Central memory CD8-positive, alpha-beta T cell (primary cell): ENCODE results near the gene DEFB121.
"Not testable (repeated sequence)": the region's sequence is repeated elsewhere in the genome, so short reads cannot be mapped to it uniquely, and the experiment has no call there.

Experiments used
- ATAC-seq: fragments of 150-1000 bp; cut with Tn5 transposase; replicated peaks from 2 replicates; pipeline ENCODE4 v1.10.0; 2022; ENCODE audit warnings: mild to moderate bottlenecking, moderate FRiP score, moderate number of reproducible peaks; ENCODE audit not compliant: poor library complexity, severe bottlenecking; ENCODE audit errors: extremely low read depth
- DNase-seq, 2 donors: peaks; one replicate each; pipeline ENCODE4 v3.0.0; 2021; ENCODE audit warnings: low spot score in 2 of 2
- H3K27ac Mint-ChIP-seq: one replicate; pipeline ENCODE4 v1.8.0; 2022; ENCODE audit warnings: low read depth, mild to moderate bottlenecking, moderate library complexity, mixed read lengths
- H3K27me3 Mint-ChIP-seq: one replicate; pipeline ENCODE4 v1.8.0; 2022; ENCODE audit warnings: mixed read lengths
- H3K36me3 Mint-ChIP-seq: one replicate; pipeline ENCODE4 v1.8.0; 2022; ENCODE audit warnings: mild to moderate bottlenecking, moderate library complexity, mixed read lengths; ENCODE audit not compliant: insufficient read depth
- H3K4me1 Mint-ChIP-seq: one replicate; pipeline ENCODE4 v1.8.0; 2022; ENCODE audit warnings: mixed read lengths
- H3K4me3 Mint-ChIP-seq: one replicate; pipeline ENCODE4 v1.8.0; 2022; ENCODE audit warnings: mild to moderate bottlenecking, moderate library complexity, mixed read lengths
- H3K9me3 Mint-ChIP-seq: one replicate; pipeline ENCODE4 v1.8.0; 2022; ENCODE audit warnings: mixed read lengths

The DEFB121 gene, protein sequence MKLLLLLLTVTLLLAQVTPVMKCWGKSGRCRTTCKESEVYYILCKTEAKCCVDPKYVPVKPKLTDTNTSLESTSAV

DNA sequence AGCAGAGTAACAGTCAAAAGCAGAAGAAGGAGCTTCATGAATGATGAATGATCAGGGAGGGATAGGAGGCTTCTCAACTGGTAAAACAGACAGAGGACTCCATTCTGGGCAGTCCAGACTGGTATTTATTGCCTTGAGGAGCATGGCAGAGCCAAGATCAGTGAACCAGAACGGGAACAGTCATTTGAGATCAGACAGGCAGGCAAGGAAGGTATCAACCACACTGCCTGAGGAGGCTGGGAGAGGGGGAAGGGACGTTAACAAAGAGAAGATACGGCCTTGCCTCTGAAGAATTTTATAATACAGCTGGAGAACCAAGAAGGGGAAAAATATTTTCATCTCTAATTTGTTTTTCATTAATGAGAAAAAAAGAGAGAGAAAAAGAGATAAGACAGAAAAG lies at the start of gene DEFB121:
Gene DEFB121, minus strand, starts transcription at position 101 of the 400 bp plus-strand sequence. Its CDS starts 63 bp downstream, at position 38.
- Mint-ChIP-seq H3K27me3 (peaks cover 15% of the 10 kb centered on the region), H3K9me3 (no peaks in the 10 kb centered on the region), H3K4me3 (no peak within 1 kb of the TSS), H3K27ac (no peak within 1 kb of the TSS), H3K4me1 (no peaks in the 10 kb centered on the region), H3K36me3 (no peaks in the 10 kb centered on the region)
- no peak for DNase-seq
- ATAC-seq = no peak

DNA sequence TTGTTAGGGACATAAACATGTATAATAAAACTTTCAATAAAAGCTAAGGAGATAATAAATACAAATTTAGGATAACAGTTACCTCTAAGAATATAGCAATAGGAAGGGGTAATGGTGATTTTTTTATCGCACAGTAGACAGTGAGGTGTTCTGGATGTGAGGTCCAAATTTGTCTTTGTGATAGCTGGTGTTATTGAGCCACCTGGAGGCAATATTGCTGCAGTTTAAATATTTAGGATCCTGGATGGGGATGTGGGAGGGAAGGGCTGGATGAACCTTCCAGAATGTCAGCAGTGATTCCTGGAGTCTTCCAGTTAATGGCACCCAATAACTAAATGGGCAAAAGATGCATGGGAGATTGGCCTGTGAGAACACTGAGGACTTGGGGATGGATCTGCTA lies 48.3 kb upstream of the DEFB121 start:
- no peak for ATAC-seq
- Mint-ChIP-seq H3K9me3 (no peaks in the 10 kb centered on the region), H3K4me3 (no peak overlapping the region), H3K27me3 (peaks cover 44% of the 10 kb centered on the region), H3K4me1 (no peaks in the 10 kb centered on the region), H3K36me3 (no peaks in the 10 kb centered on the region), H3K27ac (no peak overlapping the region)
- DNase-seq = no peak

DNA sequence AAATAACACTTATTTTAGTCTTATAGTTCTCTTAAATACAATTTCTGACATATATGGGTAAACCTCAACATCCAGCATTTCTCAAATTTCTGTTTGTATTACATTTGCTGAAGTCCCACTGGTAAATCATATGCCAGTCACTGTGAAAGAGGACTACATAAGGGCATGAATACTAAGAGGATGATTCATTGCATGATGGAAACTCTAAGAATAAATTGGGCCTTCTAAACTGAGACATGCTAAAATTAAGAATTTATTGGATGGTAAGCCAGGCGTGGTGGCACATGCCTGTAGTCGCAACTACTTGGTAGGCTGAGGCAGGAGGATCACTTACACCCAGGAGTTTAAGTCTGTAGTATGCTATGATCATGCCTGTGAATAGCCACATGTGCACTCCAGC lies 46.6 kb upstream of the DEFB121 start:
- no peak for ATAC-seq
- Mint-ChIP-seq H3K9me3 (no peaks in the 10 kb centered on the region), H3K27me3 (peaks cover 38% of the 10 kb centered on the region), H3K4me3 (no peak overlapping the region), H3K36me3 (peaks cover 1% of the 10 kb centered on the region), H3K27ac (no peak overlapping the region), H3K4me1 (no peaks in the 10 kb centered on the region)
- no peak for DNase-seq

DNA sequence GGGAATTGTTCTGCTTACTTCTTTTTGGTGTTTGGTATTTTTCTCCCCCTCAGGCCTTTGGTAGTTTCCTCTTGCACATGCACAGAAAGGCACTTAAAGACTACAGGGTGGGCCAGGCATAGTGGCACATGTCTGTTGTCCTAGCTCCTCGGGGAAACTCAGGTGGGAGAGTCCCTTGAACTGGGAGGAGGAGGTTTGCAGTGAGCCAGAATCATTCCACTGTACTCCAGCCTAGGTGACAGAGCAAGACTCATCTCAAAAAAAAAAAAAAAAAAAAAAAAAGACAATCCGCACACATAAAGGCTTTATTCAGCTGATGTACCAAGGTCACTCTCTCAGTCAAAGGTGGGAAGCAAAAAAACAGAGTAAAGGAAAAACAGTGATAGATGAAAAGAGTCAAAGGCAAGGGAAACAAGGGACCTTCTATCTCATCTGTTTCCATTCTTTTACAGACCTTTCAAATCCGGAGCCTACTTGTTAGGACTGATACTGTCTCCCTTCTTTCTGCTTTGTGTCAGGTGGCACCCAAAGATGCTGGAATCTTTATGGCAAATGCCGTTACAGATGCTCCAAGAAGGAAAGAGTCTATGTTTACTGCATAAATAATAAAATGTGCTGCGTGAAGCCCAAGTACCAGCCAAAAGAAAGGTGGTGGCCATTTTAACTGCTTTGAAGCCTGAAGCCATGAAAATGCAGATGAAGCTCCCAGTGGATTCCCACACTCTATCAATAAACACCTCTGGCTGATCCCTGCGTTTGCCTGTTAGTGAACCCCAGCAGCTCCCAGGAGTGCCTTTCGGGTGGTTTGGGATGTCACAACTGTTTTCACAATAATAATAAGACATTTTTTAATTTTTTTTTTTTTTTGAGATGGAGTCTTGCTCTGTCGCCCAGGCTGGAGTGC lies 43.7 kb upstream of the DEFB121 start:
- H3K4me3 Mint-ChIP-seq = no peak overlapping the region
- no peak overlapping the region for H3K27ac Mint-ChIP-seq
- ATAC-seq = no peak
- H3K4me1 Mint-ChIP-seq = no peaks in the 10 kb centered on the region
- H3K27me3 Mint-ChIP-seq = peaks cover 24% of the 10 kb centered on the region
- no peaks in the 10 kb centered on the region for H3K9me3 Mint-ChIP-seq
- peaks cover 1% of the 10 kb centered on the region for H3K36me3 Mint-ChIP-seq
- DNase-seq = no peak

DNA sequence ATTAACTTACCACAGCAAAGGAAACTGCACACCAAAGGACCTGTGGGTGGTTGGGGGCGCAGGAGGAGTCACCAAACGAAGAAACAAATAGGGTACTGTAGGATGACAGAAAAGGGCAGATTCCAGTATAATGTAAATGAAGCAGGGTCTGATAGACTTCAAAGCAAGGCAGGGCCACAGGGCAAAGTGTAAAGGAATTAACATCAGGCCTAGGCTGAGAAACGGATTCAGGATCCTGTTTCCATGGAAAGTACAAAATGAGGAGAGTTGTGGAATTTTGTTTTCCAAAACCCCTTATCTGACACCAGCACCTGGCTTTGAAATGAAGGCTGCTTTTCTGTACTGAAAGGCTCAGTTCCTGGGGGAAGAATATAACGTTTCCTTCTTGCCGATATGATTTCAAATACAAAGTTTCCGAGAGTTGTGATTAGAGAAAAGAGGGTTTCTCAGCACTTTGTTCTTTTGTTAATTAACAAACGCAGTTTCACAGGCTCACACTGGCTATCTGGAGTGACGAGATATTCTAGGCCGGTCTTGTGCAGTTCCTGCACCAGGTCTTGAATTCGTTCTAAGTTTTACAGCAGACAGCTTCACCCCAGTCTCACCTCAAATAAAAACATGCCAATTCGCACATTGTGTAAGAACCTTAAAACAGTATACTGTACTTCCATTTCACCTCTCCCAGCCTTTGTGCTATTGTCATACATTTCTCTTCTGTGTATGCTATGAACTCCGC lies 40.2 kb upstream of the DEFB121 start:
- ATAC-seq (no peak), DNase-seq (no peak)
- peaks cover 11% of the 10 kb centered on the region for H3K27me3 Mint-ChIP-seq
- H3K4me1 Mint-ChIP-seq = no peaks in the 10 kb centered on the region
- peaks cover 1% of the 10 kb centered on the region for H3K36me3 Mint-ChIP-seq
- H3K9me3 Mint-ChIP-seq = no peaks in the 10 kb centered on the region
- H3K27ac Mint-ChIP-seq = no peak overlapping the region
- no peak overlapping the region for H3K4me3 Mint-ChIP-seq

- Mint-ChIP-seq H3K4me3 (no peak within 1 kb of the TSS), H3K9me3 (no peaks in the 10 kb centered on the region), H3K36me3 (no peaks in the 10 kb centered on the region), H3K27me3 (peaks cover 36% of the 10 kb centered on the region), H3K4me1 (no peaks in the 10 kb centered on the region), H3K27ac (peak within 1 kb of the TSS; percentile 39)
- no peak for DNase-seq
- ATAC-seq = no peak
Measured at GRCh38 chr20:31440012-31440659, 34.1 kb upstream of the DEFB121 start, which contains the start of gene DEFB123. TSS of gene DEFB123 (plus strand) at chr20:31440632. CDS start at chr20:31440699, 67 bp downstream.

- H3K36me3 Mint-ChIP-seq = no peaks in the 10 kb centered on the region
- H3K4me3 Mint-ChIP-seq = no peak overlapping the region
- H3K4me1 Mint-ChIP-seq = no peaks in the 10 kb centered on the region
- ATAC-seq (no peak), DNase-seq (no peak)
- H3K27ac Mint-ChIP-seq = no peak overlapping the region
- no peaks in the 10 kb centered on the region for H3K9me3 Mint-ChIP-seq
- H3K27me3 Mint-ChIP-seq = peaks cover 45% of the 10 kb centered on the region
Measured at GRCh38 chr20:31430568-31431115, 24.6 kb upstream of the DEFB121 start.

- not testable (repeated sequence) for H3K4me1 Mint-ChIP-seq
Measured at GRCh38 chr20:31427576-31427975, 21.6 kb upstream of the DEFB121 start.

DNA sequence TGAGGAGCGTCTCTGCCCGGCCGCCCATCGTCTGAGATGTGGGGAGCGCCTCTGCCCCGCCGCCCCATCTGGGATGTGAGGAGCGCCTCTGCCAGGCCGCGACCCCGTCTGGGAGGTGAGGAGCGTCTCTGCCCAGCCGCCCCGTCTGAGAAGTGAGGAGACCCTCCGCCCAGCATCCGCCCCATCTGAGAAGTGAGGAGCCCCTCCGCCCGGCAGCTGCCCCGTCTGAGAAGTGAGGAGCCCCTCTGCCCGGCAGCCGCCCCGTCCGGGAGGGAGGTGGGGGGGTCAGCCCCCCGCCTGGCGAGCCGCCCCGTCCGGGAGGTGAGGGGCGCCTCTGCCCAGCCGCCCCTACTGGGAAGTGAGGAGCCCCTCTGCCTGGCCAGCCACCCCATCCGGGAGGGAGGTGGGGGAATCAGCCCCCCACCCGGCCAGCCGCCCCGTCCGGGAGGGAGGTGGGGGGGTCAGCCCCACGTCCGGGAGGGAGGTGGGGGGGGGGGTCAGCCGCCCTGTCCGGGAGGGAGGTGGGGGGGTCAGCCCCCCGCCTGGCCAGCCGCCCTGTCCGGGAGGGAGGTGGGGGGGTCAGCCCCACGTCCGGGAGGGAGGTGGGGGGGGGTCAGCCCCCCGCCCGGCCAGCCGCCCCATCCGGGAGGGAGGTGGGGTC lies 21.0 kb upstream of the DEFB121 start:
- H3K4me3 Mint-ChIP-seq, DNase-seq, H3K27ac Mint-ChIP-seq, H3K4me1 Mint-ChIP-seq, H3K36me3 Mint-ChIP-seq, ATAC-seq, H3K9me3 Mint-ChIP-seq: not testable (repeated sequence)
- H3K27me3 Mint-ChIP-seq = peaks cover 20% of the 10 kb centered on the region

More at GRCh38 chr20:31427576-31427975, 21.6 kb upstream of the DEFB121 start:
- H3K4me3 Mint-ChIP-seq, H3K9me3 Mint-ChIP-seq, H3K36me3 Mint-ChIP-seq, ATAC-seq, DNase-seq, H3K27ac Mint-ChIP-seq: not testable (repeated sequence)
- peaks cover 25% of the 10 kb centered on the region for H3K27me3 Mint-ChIP-seq

GRCh38 chr20:31425797-31426196 lies 19.8 kb upstream of the DEFB121 start:
- Mint-ChIP-seq H3K27ac (no peak overlapping the region), H3K27me3 (peaks cover 16% of the 10 kb centered on the region), H3K9me3 (no peaks in the 10 kb centered on the region), H3K4me1 (no peaks in the 10 kb centered on the region), H3K36me3 (no peaks in the 10 kb centered on the region), H3K4me3 (no peak overlapping the region)
- ATAC-seq (no peak), DNase-seq (no peak)

DNA sequence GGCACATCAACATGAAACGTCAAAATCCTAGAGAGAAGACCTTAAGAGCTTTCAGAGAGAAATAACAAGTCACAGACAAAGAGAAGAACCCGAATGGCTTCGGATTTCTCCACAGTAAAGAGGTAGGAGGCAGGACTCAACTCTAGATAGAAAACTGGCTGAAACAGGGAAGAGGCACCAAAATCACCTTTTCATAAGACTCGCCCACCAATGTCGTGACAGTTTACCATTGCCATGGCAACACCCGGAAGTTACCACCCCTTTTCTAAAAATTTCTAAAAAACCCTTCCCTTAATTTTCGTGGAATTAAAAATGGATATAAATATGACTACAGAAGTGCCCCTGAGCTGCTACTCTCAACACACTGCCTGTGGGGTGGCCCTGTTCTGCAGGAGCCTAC lies 12.3 kb upstream of the DEFB121 start:
- H3K27ac Mint-ChIP-seq = no peak overlapping the region
- H3K9me3 Mint-ChIP-seq = no peaks in the 10 kb centered on the region
- ATAC-seq = no peak
- H3K36me3 Mint-ChIP-seq = no peaks in the 10 kb centered on the region
- peaks cover 33% of the 10 kb centered on the region for H3K27me3 Mint-ChIP-seq
- no peaks in the 10 kb centered on the region for H3K4me1 Mint-ChIP-seq
- DNase-seq = no peak
- H3K4me3 Mint-ChIP-seq = no peak overlapping the region

- Mint-ChIP-seq H3K4me1 (no peaks in the 10 kb centered on the region), H3K36me3 (no peaks in the 10 kb centered on the region), H3K9me3 (no peaks in the 10 kb centered on the region), H3K27me3 (peaks cover 34% of the 10 kb centered on the region), H3K4me3 (no peak overlapping the region), H3K27ac (no peak overlapping the region)
- no peak for ATAC-seq
- no peak for DNase-seq
Measured at GRCh38 chr20:31415653-31416052, 9.6 kb upstream of the DEFB121 start.
